ENCODE results near the gene PI4K2A. TPM values are rescaled to one million over a fixed set of nuclear protein-coding genes. Genes with fewer than 3 reads are reported as not detected.

The PI4K2A gene
- total and polyA plus RNA-seq, 7 donors, result 8.1 to 19.3 (median 13.3) TPM

DNA sequence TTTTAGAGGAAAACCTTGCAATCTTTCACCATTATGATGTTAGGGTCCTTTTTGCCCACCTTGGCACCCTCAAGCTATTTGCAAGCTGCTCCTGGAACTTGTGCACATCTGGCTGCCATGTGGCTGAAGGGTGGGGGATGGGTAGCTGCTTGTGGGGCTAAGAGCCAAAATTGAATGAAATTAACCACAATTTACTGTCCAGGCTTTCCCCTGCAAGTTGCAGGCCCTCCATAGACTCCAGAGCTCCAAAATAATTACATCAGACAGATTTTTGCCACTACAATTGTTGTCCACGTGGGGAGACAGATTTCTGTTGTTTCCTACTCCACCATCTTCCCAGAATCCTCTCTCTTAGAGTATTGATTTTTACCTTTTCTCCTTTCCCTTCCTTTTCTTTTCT lies 19.1 kb downstream of the PI4K2A start:
- H3K36me3 ChIP-seq, result peaks cover 5 to 81% (median 27%) of the 10 kb centered on the region in 4 donors

DNA sequence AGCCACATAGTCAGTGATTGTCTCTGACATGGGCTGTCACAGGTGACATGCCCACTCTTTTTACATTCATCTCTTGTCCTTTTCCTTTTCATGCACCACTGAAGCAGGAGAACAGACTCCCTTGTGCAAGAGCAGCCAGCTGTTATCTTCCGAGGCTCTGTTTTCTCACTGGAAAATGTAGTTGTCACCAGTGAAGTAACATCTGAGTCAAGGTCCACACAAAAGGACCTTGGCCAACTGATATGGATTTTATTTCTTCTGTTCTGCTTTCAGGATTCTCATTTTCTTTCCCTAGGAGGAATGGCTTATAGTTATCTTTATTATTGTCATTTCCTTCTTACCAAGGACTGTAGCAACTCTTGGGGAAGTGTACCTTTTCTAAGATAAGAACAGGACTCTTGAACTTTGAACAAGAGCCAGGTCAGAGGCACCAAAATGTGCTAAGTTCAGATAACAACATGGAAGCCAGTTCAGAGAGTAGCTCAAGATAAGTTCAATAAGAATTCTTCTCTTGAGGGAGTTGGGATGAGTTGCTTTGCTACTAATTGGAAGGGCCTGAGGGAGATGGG lies 23.9 kb downstream of the PI4K2A start:
- no peak overlapping the region for H3K4me3 ChIP-seq
- H3K27me3 ChIP-seq, result no peaks in the 10 kb centered on the region
- no peak overlapping the region for H3K27ac ChIP-seq
- no peak for TF ChIP-seq POLR2AphosphoS5 (IDR thresholded peaks at IDR 0.05)
- TF ChIP-seq EP300 (IDR thresholded peaks at IDR 0.05), result no peak
- TF ChIP-seq POLR2A (IDR thresholded peaks at IDR 0.05), result no peak
- TF ChIP-seq, protein P1, sequence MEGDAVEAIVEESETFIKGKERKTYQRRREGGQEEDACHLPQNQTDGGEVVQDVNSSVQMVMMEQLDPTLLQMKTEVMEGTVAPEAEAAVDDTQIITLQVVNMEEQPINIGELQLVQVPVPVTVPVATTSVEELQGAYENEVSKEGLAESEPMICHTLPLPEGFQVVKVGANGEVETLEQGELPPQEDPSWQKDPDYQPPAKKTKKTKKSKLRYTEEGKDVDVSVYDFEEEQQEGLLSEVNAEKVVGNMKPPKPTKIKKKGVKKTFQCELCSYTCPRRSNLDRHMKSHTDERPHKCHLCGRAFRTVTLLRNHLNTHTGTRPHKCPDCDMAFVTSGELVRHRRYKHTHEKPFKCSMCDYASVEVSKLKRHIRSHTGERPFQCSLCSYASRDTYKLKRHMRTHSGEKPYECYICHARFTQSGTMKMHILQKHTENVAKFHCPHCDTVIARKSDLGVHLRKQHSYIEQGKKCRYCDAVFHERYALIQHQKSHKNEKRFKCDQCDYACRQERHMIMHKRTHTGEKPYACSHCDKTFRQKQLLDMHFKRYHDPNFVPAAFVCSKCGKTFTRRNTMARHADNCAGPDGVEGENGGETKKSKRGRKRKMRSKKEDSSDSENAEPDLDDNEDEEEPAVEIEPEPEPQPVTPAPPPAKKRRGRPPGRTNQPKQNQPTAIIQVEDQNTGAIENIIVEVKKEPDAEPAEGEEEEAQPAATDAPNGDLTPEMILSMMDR (IDR thresholded peaks at IDR 0.05), result no peak
- intact Hi-C loops (cut with DNase I), result no loop called here
- H3K9me3 ChIP-seq, result no peaks in the 10 kb centered on the region
- H3K4me1 ChIP-seq, result no peaks in the 10 kb centered on the region
- peaks cover 14 to 82% (median 36%) of the 10 kb centered on the region in 4 donors for H3K36me3 ChIP-seq
- DNase-seq, result no peak
- WGBS, 2 donors, result 26 to 56% methylated on average over 1 of the region's 1 CpG

More for the DNA sequence above, 19.1 kb downstream of the PI4K2A start:
- 77 to 84% methylated on average over 1 of the region's 1 CpG for WGBS, 2 donors
- DNase-seq, result no peak
- Histone ChIP-seq H3K27ac (no peak overlapping the region), H3K9me3 (no peaks in the 10 kb centered on the region), H3K4me1 (no peaks in the 10 kb centered on the region), H3K27me3 (no peaks in the 10 kb centered on the region), H3K4me3 (no peak overlapping the region)
- intact Hi-C loops (cut with DNase I), result no loop called here
- TF ChIP-seq POLR2AphosphoS5 (IDR thresholded peaks at IDR 0.05) (no peak), POLR2A (IDR thresholded peaks at IDR 0.05) (no peak), EP300 (IDR thresholded peaks at IDR 0.05) (no peak)
- TF ChIP-seq, protein P1 (IDR thresholded peaks at IDR 0.05), result no peak

- Histone ChIP-seq H3K27ac (no peak overlapping the region), H3K9me3 (no peaks in the 10 kb centered on the region), H3K4me3 (no peak overlapping the region), H3K4me1 (no peaks in the 10 kb centered on the region), H3K36me3 (peaks cover 14 to 97% (median 36%) of the 10 kb centered on the region in 4 donors), H3K27me3 (no peaks in the 10 kb centered on the region)
- intact Hi-C loops (cut with DNase I), result no loop called here
- 90 to 94% methylated on average over 7 of the region's 7 CpGs for WGBS, 2 donors
- DNase-seq, result no peak
- TF ChIP-seq EP300 (IDR thresholded peaks at IDR 0.05) (no peak), POLR2A (IDR thresholded peaks at IDR 0.05) (no peak), POLR2AphosphoS5 (IDR thresholded peaks at IDR 0.05) (no peak)
- TF ChIP-seq, protein P1 (IDR thresholded peaks at IDR 0.05), result no peak
These were observed 26.5 kb downstream of the PI4K2A start for GRCh38 chr10:97666992-97667391.

DNA sequence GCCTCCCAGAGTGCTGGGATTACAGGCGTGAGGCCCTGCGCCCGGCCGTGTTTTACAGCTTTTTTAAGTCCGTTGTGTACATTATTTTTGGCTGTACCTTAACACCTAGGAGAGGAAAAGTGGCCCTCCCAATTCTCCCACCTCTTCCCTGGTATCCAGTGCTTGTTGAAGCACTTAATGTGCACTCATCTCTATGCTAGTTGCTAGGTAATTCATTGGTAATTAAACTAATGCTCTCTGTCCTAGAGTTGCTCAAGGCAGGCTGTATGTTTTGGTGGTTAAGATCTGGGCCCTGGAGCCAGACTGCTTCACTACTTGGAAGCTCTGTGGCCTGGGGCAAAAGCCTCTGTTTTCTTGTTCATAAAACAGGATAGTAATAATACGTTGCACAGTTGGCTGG lies 27.0 kb downstream of the PI4K2A start:
- H3K36me3 ChIP-seq, result peaks cover 14 to 94% (median 36%) of the 10 kb centered on the region in 4 donors
- no peak for DNase-seq

More for the DNA sequence above, 27.0 kb downstream of the PI4K2A start:
- Histone ChIP-seq H3K4me3 (no peak overlapping the region), H3K27ac (no peak overlapping the region), H3K9me3 (no peaks in the 10 kb centered on the region), H3K4me1 (no peaks in the 10 kb centered on the region), H3K27me3 (no peaks in the 10 kb centered on the region)
- intact Hi-C loops (cut with DNase I), result no loop called here
- WGBS, 2 donors, result 64 to 87% methylated on average over 6 of the region's 6 CpGs
- TF ChIP-seq POLR2AphosphoS5 (IDR thresholded peaks at IDR 0.05) (no peak), EP300 (IDR thresholded peaks at IDR 0.05) (no peak), POLR2A (IDR thresholded peaks at IDR 0.05) (no peak)
- TF ChIP-seq, protein P1 (IDR thresholded peaks at IDR 0.05), result no peak
